ENCODE data around the gene ZSWIM6.

DNA sequence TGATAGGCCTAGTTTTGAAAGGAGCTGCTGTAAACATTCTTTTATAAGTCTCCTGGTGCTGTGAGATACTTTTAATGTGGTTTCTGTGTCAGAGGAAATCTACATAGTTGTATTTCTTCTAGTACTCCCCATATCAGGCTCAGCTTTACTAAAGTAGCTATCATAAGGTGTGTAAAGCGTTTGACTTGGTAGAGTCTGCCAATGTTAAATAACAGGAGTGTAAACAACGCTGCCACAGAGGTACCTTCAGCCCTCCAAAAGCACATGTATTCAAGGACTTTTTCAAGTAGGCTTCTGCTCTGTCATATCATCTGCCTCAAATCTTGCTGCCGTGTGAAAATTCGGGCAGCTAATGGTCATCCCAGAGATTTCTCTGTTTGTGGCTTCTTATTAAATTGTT, 142.7 kb downstream of the ZSWIM6 start:
- no peak for TF ChIP-seq CTCF (IDR thresholded peaks at IDR 0.05; ENCODE audit: low read length)
- TF ChIP-seq EZH2phosphoT487 (IDR thresholded peaks at IDR 0.05; ENCODE audit: low read length) = no peak
